Astrocyte of the spinal cord (primary cell): Measurements from ENCODE around the gene UVRAG.

ENCODE experiments used
- DNase-seq: peaks from one replicate; pipeline ENCODE4 v3.0.0; 2011; ENCODE audit warnings: low read depth, low spot score
- H3K4me3 ChIP-seq: 2 replicates; pipeline ENCODE4 v1.5.1; 2011; ENCODE audit warnings: low read depth, mild to moderate bottlenecking, low read length, moderate library complexity
- CTCF ChIP-seq: IDR thresholded peaks from 2 replicates; pipeline ENCODE4 v1.5.1; 2012; ENCODE audit warnings: low read depth, mild to moderate bottlenecking, low read length, inconsistent platforms
- in situ Hi-C: cut with HindIII; loops from 2 replicates; pipeline ENCODE4 v1.10.0; 2017; ENCODE audit warnings: low sequenced_read_pairs

UVRAG gene

GRCh38 chr11:76175783-76176182, 360.8 kb downstream of the UVRAG start:
- no peak for DNase-seq
- H3K4me3 ChIP-seq = no peak overlapping the region
- TF ChIP-seq CTCF = no peak
- in situ Hi-C loops = no loop called here

- TF ChIP-seq CTCF = no peak
- no peak overlapping the region for H3K4me3 ChIP-seq
- in situ Hi-C loops = no loop called here
- DNase-seq = no peak
These were observed 361.5 kb downstream of the UVRAG start for GRCh38 chr11:76176463-76176862.

- in situ Hi-C loops = no loop called here
- TF ChIP-seq CTCF = no peak
- H3K4me3 ChIP-seq = no peak overlapping the region
- no peak for DNase-seq
These were observed 362.3 kb downstream of the UVRAG start for GRCh38 chr11:76177250-76177686.

GRCh38 chr11:76179147-76179546, 364.1 kb downstream of the UVRAG start:
- no peak for DNase-seq
- in situ Hi-C loops = no loop called here
- TF ChIP-seq CTCF = no peak
- no peak overlapping the region for H3K4me3 ChIP-seq

- no peak for DNase-seq
- H3K4me3 ChIP-seq = no peak overlapping the region
- in situ Hi-C loops = no loop called here
- no peak for TF ChIP-seq CTCF
These were observed 366.4 kb downstream of the UVRAG start for GRCh38 chr11:76181371-76181770.

- TF ChIP-seq CTCF = no peak
- in situ Hi-C loops = no loop called here
- H3K4me3 ChIP-seq = no peak overlapping the region
- DNase-seq = no peak
These were observed 369.6 kb downstream of the UVRAG start for GRCh38 chr11:76184551-76184993.

- TF ChIP-seq CTCF = no peak
- no peak overlapping the region for H3K4me3 ChIP-seq
- in situ Hi-C loops = no loop called here
- DNase-seq = no peak
These were observed 370.5 kb downstream of the UVRAG start for GRCh38 chr11:76185511-76185910.
